Liver (tissue), 3 donors: Measurements from ENCODE around the gene KRT23.

Experiments
- CTCF ChIP-seq: fragments of 150-350 bp; IDR thresholded peaks from 2 replicates; pipeline ENCODE4 v1.5.1; 2017; ENCODE audit warnings: improper control_type of control experiment, low read depth, low read length; ENCODE audit not compliant: missing input control
- NR2F2 ChIP-seq: IDR thresholded peaks from 2 replicates; pipeline ENCODE4 v1.6.1; 2016; ENCODE audit warnings: antibody characterized with exemption
- RAD21 ChIP-seq, 2 donors: IDR thresholded peaks; 2 replicates each; pipeline ENCODE4 v1.6.1; 2016; ENCODE audit warnings: antibody characterized with exemption in 2 of 2, mild to moderate bottlenecking in 2 of 2
- TAF1 ChIP-seq: conservative IDR thresholded peaks from 2 replicates; pipeline ENCODE4 v1.6.1; 2016; ENCODE audit warnings: antibody characterized with exemption, mild to moderate bottlenecking
- YY1 ChIP-seq: IDR thresholded peaks from 2 replicates; pipeline ENCODE4 v1.6.1; 2016; ENCODE audit warnings: antibody characterized with exemption, mild to moderate bottlenecking
- donor health status: healthy.
- donor health status: healthy.

- no peak for TF ChIP-seq RAD21 (IDR thresholded peaks at IDR 0.05)
- no peak for TF ChIP-seq NR2F2
- no peak for TF ChIP-seq CTCF
- TF ChIP-seq YY1 = no peak
- no peak for TF ChIP-seq TAF1
Measured at GRCh38 chr17:40944531-40944930, 7.1 kb upstream of the KRT23 start.
